ENCODE data around the gene PRR14.

- no peak for TF ChIP-seq CTCF (IDR thresholded peaks at IDR 0.05)
- TF ChIP-seq RAD21 (IDR thresholded peaks at IDR 0.05; ENCODE audit: low read length), result no peak
- no peak for TF ChIP-seq MAX (IDR thresholded peaks at IDR 0.05; ENCODE audit: low read depth)
- no peak for TF ChIP-seq JUND (IDR thresholded peaks at IDR 0.05)
- TF ChIP-seq FOSL2 (IDR thresholded peaks at IDR 0.05; ENCODE audit: borderline replicate concordance, low read depth), result no peak
- no peak for TF ChIP-seq SIN3A (IDR thresholded peaks at IDR 0.05; ENCODE audit: borderline replicate concordance, low read depth, low read length)
- no peak for TF ChIP-seq REST (IDR thresholded peaks at IDR 0.05; ENCODE audit: low read depth, low read length)
- no peak for TF ChIP-seq NFIC (IDR thresholded peaks at IDR 0.05; ENCODE audit: borderline replicate concordance)
- TF ChIP-seq EP300 (IDR thresholded peaks at IDR 0.05; ENCODE audit: borderline replicate concordance in 1 of 2, low read depth in 1 of 2, low read length in 1 of 2), result no peak
Measured at GRCh38 chr16:30669026-30669902, 18.5 kb downstream of the PRR14 start.

Measured in SK-N-SH (cell line).